A549 (cell line): ENCODE data around the gene QKI. TPM values are rescaled to one million over a fixed set of nuclear protein-coding genes. Genes with fewer than 3 reads are reported as not detected.

ENCODE experiments used
- ATAC-seq, 2 experiments: fragments of 200-7000 bp in 1 of 2; fragments of >200 bp in 1 of 2; cut with Nextera tagmentation in 1 of 2; cut with Tn5 transposase in 1 of 2; 3 replicates each; pipeline versions ENCODE4 v1.8.0 to v1.9.1; 2018 to 2020; ENCODE audit warnings: mild to moderate bottlenecking in 1 of 2, moderate library complexity in 1 of 2
- CTCF ChIA-PET: fragments of 300-600 bp; sonication (Branson Sonifier 250); formaldehyde crosslinking; extraction: SDS; loops from one replicate; lab custom pipeline; 2021; ENCODE audit warnings: antibody characterized with exemption, inconsistent platforms; lab: Yijun Ruan, JAX
- POLR2A ChIA-PET: fragments of 350-600 bp; formaldehyde crosslinking; extraction: SDS; loops from one replicate; lab custom pipeline; 2021; ENCODE audit warnings: antibody characterized with exemption, inconsistent platforms; lab: Yijun Ruan, JAX
- DNase-seq, 2 experiments: peaks; one replicate each; pipeline versions ENCODE4 v3.0.0 to v3.0.0-alpha.2; 2011 to 2016; ENCODE audit warnings: low read depth in 1 of 2, low spot score in 1 of 2
- FAIRE-seq: peaks from 2 replicates; lab custom pipeline; 2011; peaks lifted over from hg19 to GRCh38; lab: Jason Lieb, UNC
- H3K27ac ChIP-seq, 2 experiments: fragments of >200 bp; sonication (Bioruptor Twin); formaldehyde crosslinking; 3 replicates each; pipeline ENCODE4 v1.5.1; 2016 to 2017
- H3K4me1 ChIP-seq: fragments of >200 bp; sonication (Bioruptor Twin); formaldehyde crosslinking; 3 replicates; pipeline ENCODE4 v1.6.1; 2016
- H3K4me2 ChIP-seq: fragments of >200 bp; sonication (Bioruptor Twin); formaldehyde crosslinking; 3 replicates; pipeline ENCODE4 v1.6.1; 2016
- H3K4me3 ChIP-seq: fragments of >200 bp; sonication (Bioruptor Twin); formaldehyde crosslinking; 3 replicates; pipeline ENCODE4 v1.5.1; 2016
- H3K9me3 ChIP-seq: fragments of >200 bp; sonication (Bioruptor Twin); formaldehyde crosslinking; 3 replicates; pipeline ENCODE4 v1.6.1; 2016
- BHLHE40 ChIP-seq: IDR thresholded peaks from 2 replicates; pipeline ENCODE4 v1.6.1; 2012; ENCODE audit warnings: low read depth, low read length, inconsistent platforms
- CBX2 ChIP-seq: fragments of 200-600 bp; sonication (generic); IDR thresholded peaks from 2 replicates; pipeline ENCODE4 v1.6.1; 2016; ENCODE audit warnings: low read depth, mild to moderate bottlenecking, borderline replicate concordance
- ESRRA ChIP-seq: fragments of 150-350 bp; IDR thresholded peaks from 2 replicates; pipeline ENCODE4 v1.6.1; 2014; ENCODE audit warnings: mild to moderate bottlenecking, low read length, borderline replicate concordance
- FOSB ChIP-seq: fragments of 250-450 bp; sonication (Bioruptor Pico); IDR thresholded peaks from 2 replicates; pipeline ENCODE4 v1.5.0; 2020; ENCODE audit warnings: mild to moderate bottlenecking, moderate library complexity
- FOXS1 ChIP-seq: fragments of 250-450 bp; sonication (Bioruptor Pico); IDR thresholded peaks from 2 replicates; pipeline ENCODE4 v1.5.0; 2020; ENCODE audit warnings: mild to moderate bottlenecking, moderate library complexity
- HOXA7 ChIP-seq: fragments of 250-450 bp; sonication (Bioruptor Pico); IDR thresholded peaks from 2 replicates; pipeline ENCODE4 v1.5.0; 2020; ENCODE audit warnings: mild to moderate bottlenecking, moderate library complexity
- HOXB13 ChIP-seq: fragments of 250-450 bp; sonication (Bioruptor Pico); IDR thresholded peaks from 2 replicates; pipeline ENCODE4 v1.5.0; 2020; ENCODE audit warnings: low read depth, mild to moderate bottlenecking, moderate library complexity
- JUN ChIP-seq, 2 experiments: fragments of >200 bp; sonication (Bioruptor Twin); formaldehyde crosslinking; IDR thresholded peaks; 2 replicates in 1 of 2; 3 replicates in 1 of 2; pipeline ENCODE4 v1.6.1; 2016 to 2017
- KDM1A ChIP-seq: fragments of 200-600 bp; sonication (generic); IDR thresholded peaks from 2 replicates; pipeline ENCODE4 v1.6.1; 2016; ENCODE audit warnings: low read depth, mild to moderate bottlenecking
- MAFK ChIP-seq: fragments of 450-650 bp; IDR thresholded peaks from 2 replicates; pipeline ENCODE4 v1.6.1; 2014; ENCODE audit not compliant: partially characterized antibody
- MAZ ChIP-seq: fragments of 150-350 bp; IDR thresholded peaks from 2 replicates; pipeline ENCODE4 v1.6.1; 2014; ENCODE audit warnings: antibody characterized with exemption, low read depth, low read length, borderline replicate concordance
- NFE2L2 ChIP-seq: fragments of 150-350 bp; conservative IDR thresholded peaks from 2 replicates; pipeline ENCODE4 v1.6.1; 2014; ENCODE audit warnings: low read length
- NPAS2 ChIP-seq: fragments of 250-450 bp; sonication (Bioruptor Pico); IDR thresholded peaks from 2 replicates; pipeline ENCODE4 v1.8.0; 2022; ENCODE audit warnings: mild to moderate bottlenecking, moderate library complexity, borderline replicate concordance
- NR3C1 ChIP-seq: fragments of >200 bp; sonication (Bioruptor Twin); formaldehyde crosslinking; IDR thresholded peaks from 3 replicates; pipeline ENCODE4 v1.6.1; 2017
- POLR2A ChIP-seq: IDR thresholded peaks from 2 replicates; pipeline ENCODE4 v1.6.1; 2012; ENCODE audit warnings: mild to moderate bottlenecking, low read length
- POLR2AphosphoS2 ChIP-seq: conservative IDR thresholded peaks from 2 replicates; pipeline ENCODE4 v1.6.1; 2012; ENCODE audit warnings: low read length, improper control_type of control experiment, inconsistent platforms
- RARB ChIP-seq: fragments of 250-450 bp; sonication (Bioruptor Pico); IDR thresholded peaks from 2 replicates; pipeline ENCODE4 v1.8.0; 2021; ENCODE audit warnings: mild to moderate bottlenecking, moderate library complexity
- SMC3 ChIP-seq: fragments of >200 bp; sonication (Bioruptor Twin); formaldehyde crosslinking; IDR thresholded peaks from 3 replicates; pipeline ENCODE4 v1.6.1; 2018; ENCODE audit warnings: inconsistent platforms
- SREBF2 ChIP-seq: fragments of 450-650 bp; IDR thresholded peaks from 2 replicates; pipeline ENCODE4 v1.6.1; 2014; ENCODE audit warnings: mild to moderate bottlenecking, moderate library complexity
- ZFP36 ChIP-seq: fragments of 450-650 bp; IDR thresholded peaks from 2 replicates; pipeline ENCODE4 v1.6.1; 2014; ENCODE audit warnings: borderline replicate concordance; ENCODE audit not compliant: partially characterized antibody
- ZSCAN20 ChIP-seq: fragments of 250-450 bp; sonication (Bioruptor Pico); IDR thresholded peaks from 2 replicates; pipeline ENCODE4 v1.8.0; 2022; ENCODE audit warnings: mild to moderate bottlenecking, moderate library complexity
- WGBS: methylation state at CpG from one replicate; pipeline ENCODE4 v1.1.6; 2017; ENCODE audit errors: missing lambda C conversion rate; 5-methylcytosine and 5-hydroxymethylcytosine counted together
- polyA plus RNA-seq, 4 experiments: library from polyadenylated mRNA; depleted of rRNA in 3 of 4; stranded (reverse); fragments of >200 nt; fragmentation: RNase III in 1 of 4; extraction: RNeasy Plus Mini Kit Qiagen cat#74134 plus additional on column Dnase treatment in 1 of 4; gene quantifications; 2 replicates in 3 of 4; 3 replicates in 1 of 4; pipeline ENCODE4 v1.2.3, GENCODE V29; 2011 to 2017
- TF ChIP-seq, protein P1 (sequence below): fragments of 250-450 bp; sonication (Bioruptor Pico); IDR thresholded peaks from 2 replicates; pipeline ENCODE4 v1.5.0; 2020; ENCODE audit warnings: low read depth, mild to moderate bottlenecking, moderate library complexity
- TF ChIP-seq, protein P2 (sequence below): fragments of 150-350 bp; IDR thresholded peaks from 2 replicates; pipeline ENCODE4 v1.6.1; 2014; ENCODE audit warnings: low read depth, mild to moderate bottlenecking, low read length
- TF ChIP-seq, protein P3 (sequence below): fragments of >200 bp; sonication (Bioruptor Twin); formaldehyde crosslinking; IDR thresholded peaks from 2 replicates; pipeline ENCODE4 v1.6.1; 2016
- TF ChIP-seq, protein P4 (sequence below): fragments of 200-600 bp; sonication (generic); IDR thresholded peaks from 2 replicates; pipeline ENCODE4 v1.6.1; 2016; ENCODE audit warnings: antibody characterized with exemption, mild to moderate bottlenecking, moderate library complexity
- TF ChIP-seq, protein P5 (sequence below): IDR thresholded peaks from 2 replicates; pipeline ENCODE4 v1.6.1; 2012; ENCODE audit warnings: low read depth, borderline replicate concordance

The QKI gene
- polyA plus RNA-seq, 2 of the 4 experiments (the other 2 are of a cell fraction) = 71.9 to 98.2 TPM

DNA sequence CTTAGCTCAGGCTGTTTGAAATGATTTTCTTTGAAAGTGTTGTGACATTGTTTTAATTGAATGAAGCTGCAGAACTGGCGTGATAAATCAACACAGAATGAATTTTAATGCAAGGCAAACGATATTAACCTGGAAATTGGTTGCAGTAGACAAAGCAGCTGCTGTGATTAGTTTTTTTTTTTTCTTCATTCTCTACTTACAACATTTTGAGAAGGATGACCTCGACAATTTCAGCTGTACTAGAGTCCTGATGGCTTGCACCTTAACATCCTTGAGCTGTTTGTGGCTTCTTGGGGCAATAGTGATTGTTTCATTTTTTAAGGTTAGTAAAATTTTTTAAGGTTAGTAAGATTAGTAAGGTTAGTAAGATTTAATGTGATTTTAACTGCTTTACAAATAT lies 54.2 kb downstream of the QKI start:
- no peak overlapping the region for H3K4me3 ChIP-seq
- ATAC-seq (no peak), FAIRE-seq (no peak), DNase-seq (no peak)
- no peak overlapping the region for H3K27ac ChIP-seq
- CTCF ChIA-PET = no interaction called here
- TF ChIP-seq NFE2L2 (no peak), HOXB13 (CRISPR knock-in tag) (no peak), MAZ (no peak), FOXS1 (CRISPR knock-in tag) (no peak), SREBF2 (no peak), NR3C1 (no peak), SMC3 (no peak), ZSCAN20 (CRISPR knock-in tag) (no peak), POLR2A (no peak), HOXA7 (CRISPR knock-in tag) (no peak), ZFP36 (no peak), NPAS2 (CRISPR knock-in tag) (no peak)
- TF ChIP-seq, protein P1, sequence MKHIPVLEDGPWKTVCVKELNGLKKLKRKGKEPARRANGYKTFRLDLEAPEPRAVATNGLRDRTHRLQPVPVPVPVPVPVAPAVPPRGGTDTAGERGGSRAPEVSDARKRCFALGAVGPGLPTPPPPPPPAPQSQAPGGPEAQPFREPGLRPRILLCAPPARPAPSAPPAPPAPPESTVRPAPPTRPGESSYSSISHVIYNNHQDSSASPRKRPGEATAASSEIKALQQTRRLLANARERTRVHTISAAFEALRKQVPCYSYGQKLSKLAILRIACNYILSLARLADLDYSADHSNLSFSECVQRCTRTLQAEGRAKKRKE = no peak
- TF ChIP-seq, protein P2, sequence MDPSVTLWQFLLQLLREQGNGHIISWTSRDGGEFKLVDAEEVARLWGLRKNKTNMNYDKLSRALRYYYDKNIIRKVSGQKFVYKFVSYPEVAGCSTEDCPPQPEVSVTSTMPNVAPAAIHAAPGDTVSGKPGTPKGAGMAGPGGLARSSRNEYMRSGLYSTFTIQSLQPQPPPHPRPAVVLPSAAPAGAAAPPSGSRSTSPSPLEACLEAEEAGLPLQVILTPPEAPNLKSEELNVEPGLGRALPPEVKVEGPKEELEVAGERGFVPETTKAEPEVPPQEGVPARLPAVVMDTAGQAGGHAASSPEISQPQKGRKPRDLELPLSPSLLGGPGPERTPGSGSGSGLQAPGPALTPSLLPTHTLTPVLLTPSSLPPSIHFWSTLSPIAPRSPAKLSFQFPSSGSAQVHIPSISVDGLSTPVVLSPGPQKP = no peak
- no peak overlapping the region for H3K4me2 ChIP-seq
- 87% methylated on average over 3 of the region's 3 CpGs for WGBS
- peaks cover 16% of the 10 kb centered on the region; the same call in 2 of the 3 replicates for H3K9me3 ChIP-seq
- POLR2A ChIA-PET = no interaction called here
- H3K4me1 ChIP-seq = no peaks in the 10 kb centered on the region

DNA sequence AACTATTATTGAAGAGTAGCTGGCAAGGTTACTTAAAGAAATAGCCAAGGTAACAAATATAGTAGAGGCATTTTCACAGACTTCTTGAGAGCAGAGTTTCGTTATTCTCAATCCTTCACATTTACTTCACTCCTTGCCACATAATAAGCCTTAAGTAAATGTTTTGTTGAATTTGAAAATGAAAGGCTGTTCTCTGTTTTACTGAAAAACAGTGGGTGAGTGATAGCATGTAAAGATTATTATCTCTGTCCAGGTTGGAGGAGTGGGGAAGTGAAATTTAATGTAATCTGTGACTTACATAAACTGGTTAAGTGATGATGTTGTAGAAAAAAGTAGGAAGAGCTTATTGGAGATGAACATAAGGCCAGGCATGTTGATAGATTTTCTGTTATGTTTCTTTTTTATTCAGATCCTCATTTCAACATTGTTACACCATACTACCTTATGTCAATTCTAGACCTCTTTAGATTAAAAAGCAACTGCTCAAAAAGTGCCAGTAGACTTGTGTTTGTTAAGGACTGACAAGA lies 55.0 kb downstream of the QKI start:
- Histone ChIP-seq H3K4me1 (no peaks in the 10 kb centered on the region), H3K4me3 (no peak overlapping the region), H3K4me2 (no peak overlapping the region), H3K9me3 (peaks cover 16% of the 10 kb centered on the region; the same call in 2 of the 3 replicates), H3K27ac (no peak overlapping the region)
- CTCF ChIA-PET = no interaction called here
- DNase-seq = no peak
- 100% methylated on average over 1 of the region's 1 CpG for WGBS
- ATAC-seq = no peak
- POLR2A ChIA-PET = no interaction called here
- TF ChIP-seq, protein P3, sequence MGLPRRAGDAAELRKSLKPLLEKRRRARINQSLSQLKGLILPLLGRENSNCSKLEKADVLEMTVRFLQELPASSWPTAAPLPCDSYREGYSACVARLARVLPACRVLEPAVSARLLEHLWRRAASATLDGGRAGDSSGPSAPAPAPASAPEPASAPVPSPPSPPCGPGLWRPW = no peak
- TF ChIP-seq MAFK (no peak), FOSB (CRISPR knock-in tag) (no peak), BHLHE40 (no peak), POLR2A (no peak), KDM1A (no peak), JUN (IDR thresholded peaks at IDR 0.05) (no peak), ESRRA (no peak), CBX2 (no peak), POLR2AphosphoS2 (no peak), RARB (CRISPR knock-in tag) (no peak)
- TF ChIP-seq, protein P4, sequence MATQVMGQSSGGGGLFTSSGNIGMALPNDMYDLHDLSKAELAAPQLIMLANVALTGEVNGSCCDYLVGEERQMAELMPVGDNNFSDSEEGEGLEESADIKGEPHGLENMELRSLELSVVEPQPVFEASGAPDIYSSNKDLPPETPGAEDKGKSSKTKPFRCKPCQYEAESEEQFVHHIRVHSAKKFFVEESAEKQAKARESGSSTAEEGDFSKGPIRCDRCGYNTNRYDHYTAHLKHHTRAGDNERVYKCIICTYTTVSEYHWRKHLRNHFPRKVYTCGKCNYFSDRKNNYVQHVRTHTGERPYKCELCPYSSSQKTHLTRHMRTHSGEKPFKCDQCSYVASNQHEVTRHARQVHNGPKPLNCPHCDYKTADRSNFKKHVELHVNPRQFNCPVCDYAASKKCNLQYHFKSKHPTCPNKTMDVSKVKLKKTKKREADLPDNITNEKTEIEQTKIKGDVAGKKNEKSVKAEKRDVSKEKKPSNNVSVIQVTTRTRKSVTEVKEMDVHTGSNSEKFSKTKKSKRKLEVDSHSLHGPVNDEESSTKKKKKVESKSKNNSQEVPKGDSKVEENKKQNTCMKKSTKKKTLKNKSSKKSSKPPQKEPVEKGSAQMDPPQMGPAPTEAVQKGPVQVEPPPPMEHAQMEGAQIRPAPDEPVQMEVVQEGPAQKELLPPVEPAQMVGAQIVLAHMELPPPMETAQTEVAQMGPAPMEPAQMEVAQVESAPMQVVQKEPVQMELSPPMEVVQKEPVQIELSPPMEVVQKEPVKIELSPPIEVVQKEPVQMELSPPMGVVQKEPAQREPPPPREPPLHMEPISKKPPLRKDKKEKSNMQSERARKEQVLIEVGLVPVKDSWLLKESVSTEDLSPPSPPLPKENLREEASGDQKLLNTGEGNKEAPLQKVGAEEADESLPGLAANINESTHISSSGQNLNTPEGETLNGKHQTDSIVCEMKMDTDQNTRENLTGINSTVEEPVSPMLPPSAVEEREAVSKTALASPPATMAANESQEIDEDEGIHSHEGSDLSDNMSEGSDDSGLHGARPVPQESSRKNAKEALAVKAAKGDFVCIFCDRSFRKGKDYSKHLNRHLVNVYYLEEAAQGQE = no peak
- TF ChIP-seq, protein P5, sequence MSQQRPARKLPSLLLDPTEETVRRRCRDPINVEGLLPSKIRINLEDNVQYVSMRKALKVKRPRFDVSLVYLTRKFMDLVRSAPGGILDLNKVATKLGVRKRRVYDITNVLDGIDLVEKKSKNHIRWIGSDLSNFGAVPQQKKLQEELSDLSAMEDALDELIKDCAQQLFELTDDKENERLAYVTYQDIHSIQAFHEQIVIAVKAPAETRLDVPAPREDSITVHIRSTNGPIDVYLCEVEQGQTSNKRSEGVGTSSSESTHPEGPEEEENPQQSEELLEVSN = no peak
- no peak for FAIRE-seq
